GM06990 (cell line): Measurements from ENCODE around the gene ARHGAP40.

Experiments
- DNase-seq: peaks from one replicate; pipeline ENCODE4 v3.0.0-alpha.2; 2011; ENCODE audit not compliant: insufficient read length; ENCODE audit errors: extremely low read depth
- H3K27me3 ChIP-seq: replicated peaks from 2 replicates; pipeline ENCODE4 v1.6.0; 2011; ENCODE audit warnings: low read length; ENCODE audit not compliant: control insufficient read depth, insufficient read depth
- H3K36me3 ChIP-seq: 2 replicates; pipeline ENCODE4 v1.5.1; 2011; ENCODE audit warnings: low read length; ENCODE audit not compliant: control insufficient read depth, insufficient read depth
- H3K4me3 ChIP-seq: replicated peaks from 2 replicates; pipeline ENCODE4 v1.5.1; 2011; ENCODE audit warnings: low read depth, mild to moderate bottlenecking, control low read depth, low read length
- CTCF ChIP-seq: IDR thresholded peaks from 2 replicates; pipeline ENCODE4 v1.5.1; 2011; ENCODE audit warnings: low read length, control low read depth, mild to moderate bottlenecking, inconsistent platforms; ENCODE audit not compliant: insufficient read depth, poor library complexity, severe bottlenecking

The ARHGAP40 gene

GRCh38 chr20:38559764-38560163 lies 41.8 kb upstream of the ARHGAP40 start:
- Histone ChIP-seq H3K4me3 (no peak overlapping the region), H3K27me3 (no peaks in the 10 kb centered on the region), H3K36me3 (peaks cover 5% of the 10 kb centered on the region)
- no peak for TF ChIP-seq CTCF
- no peak for DNase-seq

- no peak for DNase-seq
- Histone ChIP-seq H3K4me3 (no peak overlapping the region), H3K36me3 (peaks cover 2% of the 10 kb centered on the region; the same call in 1 of the 2 replicates), H3K27me3 (no peaks in the 10 kb centered on the region)
- no peak for TF ChIP-seq CTCF
These were observed 37.7 kb upstream of the ARHGAP40 start for GRCh38 chr20:38563802-38564431.

GRCh38 chr20:38564680-38565079 lies 36.9 kb upstream of the ARHGAP40 start:
- Histone ChIP-seq H3K27me3 (no peaks in the 10 kb centered on the region), H3K4me3 (no peak overlapping the region), H3K36me3 (peaks cover 2% of the 10 kb centered on the region; the same call in 1 of the 2 replicates)
- no peak for DNase-seq
- no peak for TF ChIP-seq CTCF

- Histone ChIP-seq H3K4me3 (no peak overlapping the region), H3K27me3 (no peaks in the 10 kb centered on the region), H3K36me3 (peaks cover 2% of the 10 kb centered on the region; the same call in 1 of the 2 replicates)
- no peak for TF ChIP-seq CTCF
- no peak for DNase-seq
These were observed 35.5 kb upstream of the ARHGAP40 start for GRCh38 chr20:38566036-38566598.

GRCh38 chr20:38569747-38570525 lies 31.7 kb upstream of the ARHGAP40 start:
- Histone ChIP-seq H3K27me3 (no peaks in the 10 kb centered on the region), H3K4me3 (no peak overlapping the region), H3K36me3 (peaks cover 2% of the 10 kb centered on the region; the same call in 1 of the 2 replicates)
- no peak for DNase-seq
- TF ChIP-seq CTCF, result no peak
